GM18511 (cell line): ENCODE measurements around the gene SLC6A7.

Source experiments
- ATAC-seq: cut with Tn5 transposase; IDR thresholded peaks from one replicate; pipeline ENCODE4 v1.9.1; 2021; ENCODE audit warnings: mild to moderate bottlenecking, moderate library complexity; ENCODE audit not compliant: unreplicated experiment

SLC6A7 gene

DNA sequence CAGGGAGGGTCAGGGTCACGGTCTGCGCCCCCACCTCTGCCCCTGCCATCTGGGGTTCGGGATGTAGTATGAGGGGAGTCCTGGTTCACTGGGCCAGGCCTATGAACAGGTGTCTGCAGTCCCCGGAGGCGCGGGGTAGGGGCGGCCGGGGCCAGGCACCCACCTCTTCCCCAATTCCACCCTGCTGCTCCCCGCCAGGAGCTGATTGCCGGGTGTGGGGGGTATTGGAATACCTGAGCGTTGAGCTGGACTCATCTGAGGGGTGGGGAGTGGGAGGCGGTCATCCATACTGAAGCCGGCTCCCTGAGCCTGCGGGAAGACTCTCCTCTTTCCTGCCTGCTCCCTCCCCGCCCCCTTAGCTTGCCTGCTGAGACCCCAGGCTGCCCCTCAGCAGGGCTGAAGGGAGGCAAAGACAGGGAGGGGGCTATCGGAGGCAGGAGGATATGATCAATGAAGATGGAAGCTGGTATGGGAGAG lies 679 bp downstream of the SLC6A7 start:
- no peak for ATAC-seq

DNA sequence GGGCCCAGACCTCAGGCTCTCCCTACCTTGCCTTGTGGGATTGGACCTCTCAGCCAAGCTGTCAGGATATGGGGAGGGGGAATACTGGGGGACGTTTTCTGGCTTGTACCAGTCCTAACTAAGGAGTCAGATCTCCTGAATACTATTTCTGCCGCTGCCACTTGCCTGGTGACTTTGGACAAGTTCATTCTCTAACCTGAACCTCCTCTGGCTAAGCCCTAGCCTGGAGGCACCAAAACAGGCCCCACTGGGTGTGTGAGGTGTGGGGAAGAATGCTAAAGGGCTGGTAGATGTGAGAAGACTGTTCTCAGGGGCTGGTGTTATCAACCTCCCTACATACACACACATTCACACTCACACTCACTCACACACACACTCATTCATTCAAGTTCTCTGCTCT lies 1.1 kb downstream of the SLC6A7 start:
- no peak for ATAC-seq

DNA sequence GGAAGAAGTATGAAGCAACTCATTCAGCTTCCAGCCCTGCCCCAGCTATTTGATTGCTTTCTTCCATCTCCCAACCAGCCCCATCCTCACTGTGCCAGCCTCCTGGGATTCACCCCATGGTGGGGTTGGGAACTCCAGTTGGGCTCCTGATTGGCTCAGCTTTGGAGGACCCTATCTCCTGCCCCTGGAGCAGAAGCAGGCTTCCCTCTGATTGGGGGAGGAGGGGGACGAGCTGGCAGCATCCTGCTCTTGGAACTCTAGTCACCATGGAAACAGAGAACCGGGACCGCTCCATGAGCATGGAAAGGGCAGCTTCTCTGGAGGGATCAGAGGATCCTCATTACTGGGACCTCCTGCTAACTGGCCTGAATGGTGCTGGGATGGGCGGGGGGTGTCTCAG lies 2.6 kb downstream of the SLC6A7 start:
- ATAC-seq, result no peak

DNA sequence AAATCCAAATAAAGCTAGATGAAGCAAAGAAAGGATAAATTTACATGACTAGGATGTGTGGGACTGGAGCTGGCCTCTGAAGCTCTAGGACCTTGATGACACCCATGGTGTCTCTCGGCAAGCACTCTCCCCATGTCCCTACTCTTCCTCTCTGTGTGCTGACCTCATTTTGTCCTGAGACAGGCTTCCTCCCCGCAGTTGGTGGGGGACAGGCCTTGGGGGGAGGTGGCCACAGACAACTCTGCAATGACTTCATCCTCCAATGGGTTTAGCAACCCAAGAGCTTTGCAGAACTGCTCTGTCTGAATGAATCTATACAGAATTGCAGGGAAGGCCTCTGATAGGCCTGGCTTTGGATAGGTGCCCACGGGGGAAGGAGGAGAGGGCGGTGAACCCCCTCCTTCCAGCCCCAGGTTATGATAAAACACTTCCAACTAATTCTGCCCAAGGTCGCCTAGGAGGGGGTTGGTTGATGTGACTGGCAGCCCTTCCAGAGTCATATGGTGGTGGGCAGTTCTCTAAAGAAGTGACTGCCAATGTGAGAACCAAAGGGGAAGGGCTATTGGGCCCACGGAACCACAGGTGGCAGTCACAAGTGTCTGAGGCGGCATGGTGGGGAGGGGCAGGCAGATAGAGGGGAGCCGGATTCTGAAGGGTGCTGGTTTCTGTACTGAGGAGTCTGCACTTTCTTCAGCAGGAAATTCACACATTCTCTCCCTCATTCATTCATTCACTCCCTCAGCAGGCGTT lies 6.0 kb downstream of the SLC6A7 start:
- no peak for ATAC-seq

DNA sequence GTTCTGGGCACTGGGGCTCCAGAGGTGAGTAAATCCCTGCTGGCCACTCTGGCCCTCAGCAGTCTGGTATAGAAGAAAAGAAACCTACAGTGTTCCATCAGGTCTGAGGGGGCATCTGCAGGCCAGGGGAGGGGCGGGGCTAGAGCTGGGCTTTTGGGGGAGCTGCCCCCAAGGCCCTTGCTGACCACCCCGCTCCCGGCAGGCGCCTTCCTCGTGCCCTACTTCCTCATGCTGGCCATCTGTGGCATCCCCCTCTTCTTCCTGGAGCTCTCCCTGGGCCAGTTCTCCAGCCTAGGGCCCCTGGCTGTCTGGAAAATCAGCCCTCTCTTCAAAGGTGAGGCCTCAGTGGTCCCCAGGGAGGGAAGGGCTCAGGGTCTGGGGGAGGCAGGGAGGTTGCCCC lies 6.7 kb downstream of the SLC6A7 start:
- no peak for ATAC-seq

DNA sequence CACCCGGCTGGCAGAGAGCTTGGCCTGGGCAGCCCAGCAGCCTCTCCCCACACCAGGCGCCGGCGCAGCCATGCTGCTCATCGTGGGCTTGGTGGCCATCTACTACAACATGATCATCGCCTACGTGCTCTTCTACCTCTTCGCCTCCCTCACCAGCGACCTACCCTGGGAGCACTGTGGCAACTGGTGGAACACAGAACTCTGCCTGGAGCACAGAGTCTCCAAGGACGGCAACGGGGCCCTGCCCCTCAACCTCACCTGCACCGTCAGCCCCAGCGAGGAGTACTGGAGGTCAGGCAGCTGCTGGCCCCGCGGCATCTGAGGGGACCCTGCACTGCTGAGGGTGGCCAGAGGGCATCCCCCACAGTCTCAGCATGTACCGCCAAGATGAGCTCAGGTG lies 7.1 kb downstream of the SLC6A7 start:
- ATAC-seq, result no peak

DNA sequence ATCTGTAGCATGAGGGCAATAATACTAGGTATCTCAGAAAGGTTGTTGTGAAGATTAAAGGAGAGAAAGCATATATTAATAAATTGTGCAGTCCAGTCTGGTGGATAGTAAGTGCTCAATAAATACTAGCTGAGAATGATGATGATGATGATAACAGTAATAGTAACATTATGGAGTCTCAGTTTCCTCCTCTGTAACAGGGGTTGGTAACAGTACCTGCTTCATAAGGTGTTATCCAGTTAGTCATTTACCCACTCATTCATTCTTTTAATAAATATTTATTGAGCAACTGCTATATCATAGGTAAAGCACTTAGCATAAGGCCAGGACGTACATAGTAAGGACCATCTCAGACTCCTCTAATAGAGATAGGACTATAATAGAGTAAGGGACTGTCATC lies 7.6 kb downstream of the SLC6A7 start:
- no peak for ATAC-seq

DNA sequence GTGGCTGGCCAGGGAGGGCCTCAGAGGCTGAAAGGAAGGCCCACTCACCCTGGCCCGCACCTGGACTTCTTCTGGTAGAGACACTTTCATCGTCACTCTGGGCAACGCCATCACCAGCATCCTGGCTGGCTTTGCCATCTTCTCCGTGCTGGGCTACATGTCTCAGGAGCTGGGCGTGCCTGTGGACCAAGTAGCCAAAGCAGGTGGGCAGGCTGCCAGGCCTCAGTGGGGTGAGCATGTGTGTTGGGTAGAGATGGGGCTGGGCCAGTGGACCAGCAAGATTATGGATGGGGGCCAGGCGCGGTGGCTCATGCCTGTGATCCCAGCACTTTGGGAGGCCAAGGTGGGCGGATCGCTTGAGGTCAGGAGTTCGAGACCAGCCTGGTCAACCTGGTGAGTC lies 12.6 kb downstream of the SLC6A7 start:
- ATAC-seq, result no peak

DNA sequence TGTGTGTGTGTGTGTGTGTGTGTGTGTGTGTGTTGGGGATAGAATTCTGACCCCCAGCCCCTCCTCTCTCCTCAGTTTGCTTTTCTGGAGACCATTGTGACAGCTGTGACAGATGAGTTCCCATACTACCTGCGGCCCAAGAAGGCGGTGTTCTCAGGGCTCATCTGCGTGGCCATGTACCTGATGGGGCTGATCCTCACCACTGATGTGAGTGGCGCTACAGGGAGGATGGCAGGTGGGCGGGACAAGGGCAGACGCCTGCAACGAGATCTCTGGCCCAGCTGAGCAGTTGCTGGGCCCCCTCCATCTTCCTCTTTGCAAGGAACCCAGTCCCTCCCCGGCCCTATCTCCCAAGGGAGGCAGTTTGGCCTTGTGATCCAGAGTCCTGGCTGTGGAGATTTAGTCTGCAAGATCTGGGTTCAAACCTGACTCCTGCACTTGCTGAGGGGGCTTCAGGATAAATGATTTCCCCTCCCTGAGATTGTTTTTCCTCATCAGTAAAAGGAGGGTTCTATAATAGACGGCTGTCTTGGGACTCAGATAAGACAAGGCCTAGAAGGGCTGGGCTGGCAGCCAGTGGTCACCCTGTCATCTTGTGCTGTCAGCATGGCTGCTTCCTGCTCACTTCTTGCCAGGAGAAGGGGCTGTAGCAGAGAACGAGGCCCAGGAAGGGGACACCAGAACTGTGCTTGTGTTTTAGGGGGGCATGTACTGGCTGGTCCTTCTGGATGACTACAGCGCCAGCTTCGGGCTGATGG lies 14.1 kb downstream of the SLC6A7 start:
- ATAC-seq, result no peak

DNA sequence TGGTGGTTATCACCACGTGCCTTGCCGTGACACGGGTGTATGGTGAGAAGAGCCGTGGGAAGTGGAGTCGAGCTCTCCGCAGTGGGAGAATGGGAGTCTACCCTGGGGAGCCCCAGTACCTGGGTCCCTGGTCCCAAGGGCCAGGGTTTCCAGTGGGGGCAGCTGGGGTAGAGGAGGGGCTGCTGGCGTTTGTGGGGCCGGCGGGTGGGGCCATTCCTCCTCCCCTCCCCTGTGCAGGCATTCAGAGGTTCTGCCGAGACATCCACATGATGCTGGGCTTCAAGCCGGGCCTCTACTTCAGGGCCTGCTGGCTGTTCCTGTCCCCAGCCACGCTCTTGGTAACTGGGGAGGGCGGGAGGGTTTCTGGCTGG lies 14.7 kb downstream of the SLC6A7 start:
- ATAC-seq, result no peak

DNA sequence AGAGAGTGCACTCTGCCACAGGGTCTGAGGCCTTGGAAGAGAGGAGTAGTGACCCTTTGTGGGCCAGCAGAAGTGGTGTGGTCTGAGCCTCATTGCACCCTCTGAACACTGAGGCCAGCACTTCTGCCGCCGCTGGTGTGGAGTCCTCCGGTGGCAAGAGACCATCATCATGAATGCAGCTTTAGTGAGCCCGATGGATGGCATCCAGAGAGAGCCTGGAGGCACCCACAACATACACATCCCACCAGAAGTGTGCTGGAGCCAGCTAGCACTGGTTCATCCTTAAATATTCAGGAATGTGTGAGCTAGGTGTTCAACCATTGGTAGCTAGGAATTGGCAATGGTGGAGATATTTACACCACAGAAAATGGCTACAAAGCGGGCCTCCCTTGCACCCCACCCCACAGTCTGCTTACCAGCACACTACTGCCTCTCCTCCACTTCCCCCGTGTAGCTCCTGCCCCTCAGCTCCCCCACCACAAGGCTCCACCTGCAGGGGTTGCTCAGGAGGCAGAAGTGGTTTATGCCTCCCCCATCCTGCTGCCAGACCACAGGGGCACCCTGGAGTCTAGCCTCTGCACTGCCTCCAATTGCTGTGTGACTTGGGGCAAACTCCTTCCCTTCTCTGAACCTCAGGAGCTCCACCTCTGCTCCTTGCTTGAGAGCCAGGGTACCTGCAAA lies 16.4 kb downstream of the SLC6A7 start:
- no peak for ATAC-seq

DNA sequence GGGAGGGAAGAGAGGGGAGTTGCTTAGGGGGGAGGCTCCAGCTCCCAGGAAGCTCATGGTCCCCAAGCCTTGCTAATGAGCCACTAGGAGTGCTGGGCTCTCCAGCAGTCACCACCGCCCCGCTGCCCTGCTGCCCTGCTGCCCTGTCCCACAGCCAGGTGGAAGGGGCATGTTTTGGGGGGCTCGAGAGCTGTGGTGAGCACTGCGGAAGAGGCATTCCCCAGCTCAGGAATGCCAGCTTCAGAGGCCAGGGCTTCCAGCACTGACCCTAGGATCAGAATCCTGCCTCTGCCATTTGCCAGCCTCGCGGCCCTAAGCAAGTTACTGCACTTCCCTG lies 16.9 kb downstream of the SLC6A7 start:
- no peak for ATAC-seq

DNA sequence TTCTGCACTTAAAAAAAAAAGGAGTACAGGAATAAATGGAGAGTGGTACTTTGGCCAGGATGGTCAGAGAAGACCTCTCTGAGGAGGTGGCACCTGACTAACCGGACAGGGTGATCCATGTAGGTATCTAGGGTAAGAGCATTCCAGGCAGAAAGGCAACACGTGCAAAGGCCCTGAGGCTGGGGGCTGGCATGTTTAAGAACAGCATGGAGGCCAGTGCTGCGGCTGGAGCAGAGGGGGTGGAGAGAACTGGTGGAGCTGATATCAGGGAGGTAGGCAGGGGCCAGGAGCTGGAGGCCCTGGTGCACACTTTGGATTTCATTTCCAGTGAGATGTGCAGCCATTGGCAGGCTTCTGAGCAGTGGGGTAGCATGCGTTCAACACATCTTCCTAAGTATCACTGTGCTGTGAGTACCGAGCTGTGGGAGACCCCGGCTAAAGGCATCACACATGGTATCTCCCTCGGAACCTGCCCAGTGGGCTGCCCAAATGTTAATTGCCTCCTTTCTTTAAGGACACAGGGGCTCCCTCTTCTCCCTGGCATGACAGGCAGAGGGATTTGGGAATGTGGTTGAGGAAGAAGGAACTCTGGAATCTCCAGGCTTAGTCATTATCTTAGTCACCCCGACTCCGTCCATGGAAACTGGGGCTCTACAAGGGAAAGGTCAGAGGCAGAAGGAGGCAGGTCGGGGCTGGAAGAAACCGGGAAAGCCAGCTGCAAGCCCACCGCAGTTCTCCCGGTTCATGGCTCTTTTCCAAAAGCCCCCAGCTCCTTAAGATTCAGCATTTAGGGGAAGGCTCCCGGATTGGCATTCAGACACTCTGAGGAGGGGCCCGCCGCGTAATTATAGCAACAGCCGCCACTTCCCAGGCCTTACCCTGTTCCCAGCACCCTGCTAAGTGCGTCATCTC lies 18.6 kb downstream of the SLC6A7 start:
- ATAC-seq, result no peak

DNA sequence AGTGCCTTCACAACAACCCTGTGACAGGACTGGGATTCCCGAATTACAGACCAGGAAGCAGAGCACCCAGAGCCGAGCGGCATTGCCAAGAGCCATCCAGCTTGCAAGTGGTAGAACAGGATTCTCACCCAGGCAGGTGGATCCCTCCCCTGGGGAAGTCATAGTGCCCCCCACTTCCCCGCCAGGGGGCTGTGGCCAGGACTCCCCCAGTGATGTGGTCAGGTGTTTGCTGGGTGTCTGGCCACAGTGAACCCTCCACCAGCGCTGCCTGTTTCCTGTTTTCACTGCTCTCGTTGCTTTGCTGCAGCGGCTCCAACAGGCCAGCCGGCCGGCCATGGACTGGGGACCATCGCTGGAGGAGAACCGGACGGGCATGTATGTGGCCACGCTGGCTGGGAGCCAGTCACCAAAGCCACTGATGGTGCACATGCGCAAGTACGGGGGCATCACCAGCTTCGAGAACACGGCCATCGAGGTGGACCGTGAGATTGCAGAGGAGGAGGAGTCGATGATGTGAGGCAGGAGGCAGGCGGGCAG lies 19.3 kb downstream of the SLC6A7 start:
- no peak for ATAC-seq

DNA sequence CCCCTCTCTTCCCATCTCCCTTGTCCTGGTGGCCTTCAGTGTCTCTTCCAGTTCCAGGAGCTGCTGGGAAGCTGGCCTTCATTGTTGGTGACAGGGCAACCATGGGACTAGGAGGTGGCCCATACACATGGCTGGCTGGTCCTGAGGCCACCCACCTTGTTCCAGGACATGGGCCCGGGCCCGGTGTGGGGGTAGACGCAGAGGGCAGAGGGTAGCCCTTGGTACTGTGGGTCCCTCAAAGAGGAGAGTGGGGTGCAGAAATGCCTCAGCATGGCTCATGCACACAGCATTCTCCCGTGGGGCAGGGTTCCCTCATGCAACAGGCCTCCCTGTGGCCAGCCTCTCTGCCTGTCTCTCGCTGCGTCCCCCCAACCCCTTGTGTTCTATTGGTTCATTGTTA lies 20.8 kb downstream of the SLC6A7 start:
- ATAC-seq, result no peak

DNA sequence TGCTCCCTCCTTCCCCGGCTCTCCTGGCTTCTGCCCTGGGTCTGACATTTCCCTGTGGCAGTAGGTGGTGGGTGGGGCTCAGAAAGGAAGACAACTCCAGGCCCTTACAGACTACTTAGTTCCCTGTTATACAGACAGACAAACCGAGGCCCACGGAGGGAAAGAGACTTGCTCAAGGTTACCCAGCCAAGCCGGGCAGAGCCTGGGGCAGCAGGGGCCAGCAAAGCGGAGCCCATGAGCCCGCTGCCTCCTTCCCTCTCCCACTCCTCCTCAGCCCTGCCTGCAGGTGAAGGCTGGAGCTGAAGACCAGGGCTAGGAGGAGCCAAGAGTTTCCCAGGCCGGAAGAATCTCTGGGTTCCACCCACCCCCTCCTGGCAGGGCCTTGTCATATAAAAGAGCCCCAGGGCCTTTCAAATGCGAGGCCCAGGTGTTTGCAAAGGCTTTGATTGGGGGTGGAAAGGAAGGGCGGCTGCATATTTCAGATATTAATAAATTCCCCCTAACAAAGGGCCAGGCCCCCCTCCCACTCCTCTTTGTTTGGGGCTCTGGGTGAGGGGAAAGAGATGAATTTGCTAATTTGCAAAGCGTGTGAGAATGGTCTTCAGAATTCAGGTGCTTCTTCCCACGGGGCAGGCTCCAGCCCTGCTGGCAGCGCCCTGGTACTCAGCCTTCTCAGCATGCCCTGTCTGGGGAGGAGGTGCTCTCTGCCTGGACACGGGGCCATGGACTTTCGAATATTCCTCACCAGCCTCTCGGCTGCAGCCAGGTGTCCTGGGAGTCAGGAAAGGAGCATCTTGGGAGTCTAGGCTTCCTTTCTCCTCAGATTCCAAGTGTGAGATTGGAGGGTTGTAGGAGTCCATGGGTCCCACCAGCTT lies 21.5 kb downstream of the SLC6A7 start:
- no peak for ATAC-seq

DNA sequence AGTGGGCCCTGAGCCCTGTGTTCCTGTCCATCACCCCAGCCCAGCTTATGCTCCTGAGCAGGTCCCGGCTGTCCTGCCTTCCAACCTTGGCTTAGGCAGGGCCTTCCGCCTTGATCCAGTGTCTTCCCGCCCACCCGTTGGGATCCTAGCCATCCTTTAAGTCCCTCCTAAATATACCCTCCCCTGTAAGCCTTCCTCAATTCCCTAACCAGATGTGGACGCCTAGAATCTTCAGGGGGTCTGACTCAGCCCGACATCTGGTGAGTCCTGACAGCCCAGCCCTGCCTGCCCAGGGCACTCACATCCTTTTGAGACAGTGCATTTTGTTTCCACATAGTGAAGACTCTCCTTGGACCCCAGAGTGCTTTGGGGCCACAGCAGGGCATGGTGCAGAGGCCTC lies 23.7 kb downstream of the SLC6A7 start:
- ATAC-seq, result no peak

DNA sequence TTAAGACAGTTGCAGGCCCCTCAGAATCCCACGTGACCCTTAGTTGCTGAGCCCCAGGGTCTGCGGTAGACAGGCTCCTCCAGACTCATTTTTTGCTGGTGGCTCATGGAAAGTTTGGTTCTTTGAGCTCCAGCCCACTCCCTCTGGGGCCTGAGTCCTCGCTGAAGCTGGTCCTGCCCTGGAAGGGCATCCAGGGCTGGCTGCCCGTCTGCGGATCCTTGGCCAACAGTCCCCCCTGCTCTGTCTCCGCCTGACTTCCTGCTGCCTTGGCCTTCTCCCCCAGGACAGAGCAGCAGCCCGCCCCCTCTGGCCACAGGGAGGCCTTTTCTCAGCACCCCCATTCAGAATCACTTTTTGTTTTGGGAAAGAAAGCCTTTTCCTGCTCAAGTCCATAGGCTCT lies 24.4 kb downstream of the SLC6A7 start:
- ATAC-seq, result no peak

DNA sequence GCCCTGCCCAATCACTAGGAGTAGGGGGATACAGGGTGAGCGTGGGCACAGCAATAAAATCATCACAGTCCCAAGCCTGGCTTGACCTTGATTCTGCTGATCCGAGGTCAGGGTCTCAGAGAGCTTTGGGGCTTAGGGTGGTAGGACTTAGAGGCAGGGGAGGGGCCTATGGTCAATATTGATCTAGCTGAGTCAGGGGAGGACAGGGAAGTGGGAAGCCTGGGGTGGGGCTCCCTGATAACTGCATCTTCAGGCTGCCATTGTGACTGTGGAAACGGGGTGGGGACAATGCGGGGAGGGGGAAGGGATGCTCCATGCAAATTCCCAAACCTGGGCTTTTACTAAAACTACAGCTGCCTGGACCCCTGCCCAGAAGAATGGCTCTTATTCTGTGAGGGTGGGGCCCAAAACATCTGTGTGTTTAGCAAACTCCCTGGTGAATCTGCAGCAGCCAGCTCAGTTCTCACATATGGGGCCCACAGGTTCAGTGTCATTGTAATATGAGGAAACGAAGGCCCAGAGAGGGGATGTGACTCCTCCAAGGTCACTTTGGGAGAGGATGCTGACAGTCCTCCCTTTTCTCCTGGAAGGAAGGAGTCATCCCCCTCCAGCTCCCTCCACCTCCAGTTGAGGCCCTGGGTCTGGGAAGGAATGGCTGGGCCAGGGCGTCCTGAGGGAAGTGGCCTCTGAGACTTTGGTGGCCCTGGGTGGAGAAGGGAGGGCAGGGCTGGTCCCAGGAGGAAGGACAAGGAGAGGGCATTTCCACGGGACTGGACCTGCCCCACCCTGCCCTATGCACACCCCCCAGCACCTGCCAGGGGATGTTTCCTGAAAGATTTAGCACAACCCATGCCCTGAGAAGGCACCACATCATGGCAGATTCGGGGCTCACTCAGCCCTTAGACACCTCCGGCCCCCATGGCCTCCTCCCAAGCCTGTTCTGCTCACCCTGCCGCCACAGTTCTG lies 26.4 kb downstream of the SLC6A7 start:
- no peak for ATAC-seq
